Urothelium cell line (cell line): ENCODE data around the gene SHMT2.

Source experiments
- DNase-seq: peaks from one replicate; pipeline ENCODE4 v3.0.0; 2011; ENCODE audit warnings: low spot score, mixed read lengths
- FAIRE-seq: peaks from 2 replicates; lab custom pipeline; 2011; peaks lifted over from hg19 to GRCh38; lab: Jason Lieb, UNC

The SHMT2 gene

GRCh38 chr12:57196956-57197355 lies 32.6 kb upstream of the SHMT2 start:
- FAIRE-seq (no peak), DNase-seq (no peak)

- DNase-seq (no peak), FAIRE-seq (no peak)
These were observed 31.2 kb upstream of the SHMT2 start for GRCh38 chr12:57198329-57198728.

- DNase-seq (no peak), FAIRE-seq (no peak)
These were observed 30.3 kb upstream of the SHMT2 start for GRCh38 chr12:57199191-57199590.

- no peak for DNase-seq
- FAIRE-seq: no peak
These were observed 29.0 kb upstream of the SHMT2 start for GRCh38 chr12:57200497-57200896.

- DNase-seq: no peak
These were observed 28.3 kb upstream of the SHMT2 start for GRCh38 chr12:57201219-57201618.

GRCh38 chr12:57201631-57202030 lies 27.9 kb upstream of the SHMT2 start:
- FAIRE-seq (no peak), DNase-seq (no peak)

More at GRCh38 chr12:57201219-57201618, 28.3 kb upstream of the SHMT2 start:
- FAIRE-seq: no peak

GRCh38 chr12:57202321-57202720 lies 27.2 kb upstream of the SHMT2 start:
- DNase-seq (no peak), FAIRE-seq (no peak)

- FAIRE-seq (no peak), DNase-seq (no peak)
These were observed 26.3 kb upstream of the SHMT2 start for GRCh38 chr12:57203201-57203600.

- FAIRE-seq (no peak), DNase-seq (no peak)
These were observed 25.7 kb upstream of the SHMT2 start for GRCh38 chr12:57203791-57204190.

- FAIRE-seq (no peak), DNase-seq (no peak)
These were observed 25.1 kb upstream of the SHMT2 start for GRCh38 chr12:57204454-57204853.

- no peak for FAIRE-seq
- no peak for DNase-seq
These were observed 24.3 kb upstream of the SHMT2 start for GRCh38 chr12:57205186-57205585.

- DNase-seq (no peak), FAIRE-seq (no peak)
These were observed 23.6 kb upstream of the SHMT2 start for GRCh38 chr12:57205931-57206330.

- no peak for FAIRE-seq
- no peak for DNase-seq
These were observed 21.5 kb upstream of the SHMT2 start for GRCh38 chr12:57207731-57208630.

- DNase-seq: no peak
- no peak for FAIRE-seq
These were observed 20.8 kb upstream of the SHMT2 start for GRCh38 chr12:57208631-57209282.

GRCh38 chr12:57209916-57210315 lies 19.6 kb upstream of the SHMT2 start:
- DNase-seq (no peak), FAIRE-seq (no peak)

GRCh38 chr12:57210461-57210860 lies 19.1 kb upstream of the SHMT2 start:
- no peak for DNase-seq
- FAIRE-seq: no peak

GRCh38 chr12:57210926-57211692 lies 18.4 kb upstream of the SHMT2 start:
- no peak for FAIRE-seq
- no peak for DNase-seq

GRCh38 chr12:57211791-57212700 lies 17.5 kb upstream of the SHMT2 start:
- FAIRE-seq: no peak
- DNase-seq: no peak

GRCh38 chr12:57212701-57213057 lies 16.8 kb upstream of the SHMT2 start:
- DNase-seq (no peak), FAIRE-seq (no peak)

GRCh38 chr12:57213058-57213715 lies 16.3 kb upstream of the SHMT2 start:
- FAIRE-seq (peak; percentile 74), DNase-seq (peak; percentile 95)
